ENCODE results near the gene IGSF6. TPM values are rescaled to one million over a fixed set of nuclear protein-coding genes. Genes with fewer than 3 reads are reported as not detected.
"Not testable (repeated sequence)": the region's sequence is repeated elsewhere in the genome, so short reads cannot be mapped to it uniquely, and the experiment has no call there.

Gene IGSF6
- total RNA-seq, 1 donor from 2014 or later = not detected

GRCh38 chr16:21610006-21610544, 42.3 kb downstream of the IGSF6 start:
- Mint-ChIP-seq H3K4me1 (ENCODE audit: unreplicated experiment) (peaks cover 26% of the 10 kb centered on the region), H3K36me3 (ENCODE audit: unreplicated experiment) (no peaks in the 10 kb centered on the region), H3K27ac (ENCODE audit: unreplicated experiment) (no peak overlapping the region), H3K27me3 (ENCODE audit: unreplicated experiment) (no peaks in the 10 kb centered on the region), H3K4me3 (ENCODE audit: unreplicated experiment) (no peak overlapping the region), H3K9me3 (ENCODE audit: unreplicated experiment) (no peaks in the 10 kb centered on the region)
- no peak for TF ChIP-seq CTCF (IDR thresholded peaks at IDR 0.05)
- DNase-seq (ENCODE audit: extremely low spot score, unreplicated experiment) = no peak

DNA sequence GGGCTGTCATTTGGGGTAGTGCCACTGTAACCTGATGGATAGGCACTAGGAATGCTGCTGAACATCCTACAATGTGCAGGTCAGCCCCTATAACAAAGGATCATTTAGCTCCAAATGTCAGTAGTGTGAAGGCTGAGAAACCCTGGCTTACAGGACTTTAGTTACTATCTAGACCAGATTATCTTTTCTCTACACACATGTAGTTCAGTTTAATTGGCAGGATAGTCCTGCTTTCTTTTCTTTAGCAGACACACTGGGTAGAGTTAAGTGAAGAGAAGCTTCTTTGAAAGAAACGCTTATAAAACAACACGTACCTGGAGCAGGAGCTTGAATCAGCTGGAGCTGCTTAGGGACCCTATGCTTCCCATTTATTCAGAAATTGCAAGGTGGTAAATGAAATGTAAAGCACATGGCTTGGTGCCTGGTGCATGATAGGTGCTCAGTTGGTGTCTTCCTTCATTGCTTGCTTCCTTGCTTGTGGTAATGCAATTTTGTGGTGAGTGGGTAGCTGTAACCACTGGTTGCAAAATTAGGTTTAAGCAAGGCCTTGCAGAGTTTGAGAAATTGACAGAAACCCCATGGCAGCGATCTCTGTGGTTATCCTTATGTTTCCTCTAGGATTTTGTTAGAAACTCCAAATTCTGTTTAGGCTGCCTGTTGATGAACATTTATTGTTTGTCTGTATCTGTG, 43.6 kb downstream of the IGSF6 start:
- H3K4me1 Mint-ChIP-seq (ENCODE audit: unreplicated experiment) = peaks cover 18% of the 10 kb centered on the region
- no peak overlapping the region for H3K27ac Mint-ChIP-seq (ENCODE audit: unreplicated experiment)
- no peak for DNase-seq (ENCODE audit: extremely low spot score, unreplicated experiment)
- no peak for TF ChIP-seq CTCF (IDR thresholded peaks at IDR 0.05)
- no peaks in the 10 kb centered on the region for H3K9me3 Mint-ChIP-seq (ENCODE audit: unreplicated experiment)
- H3K4me3 Mint-ChIP-seq (ENCODE audit: unreplicated experiment) = no peak overlapping the region
- H3K36me3 Mint-ChIP-seq (ENCODE audit: unreplicated experiment) = no peaks in the 10 kb centered on the region
- no peaks in the 10 kb centered on the region for H3K27me3 Mint-ChIP-seq (ENCODE audit: unreplicated experiment)

- H3K4me1 Mint-ChIP-seq (ENCODE audit: unreplicated experiment) = peaks cover 14% of the 10 kb centered on the region
- H3K27me3 Mint-ChIP-seq (ENCODE audit: unreplicated experiment); DNase-seq (ENCODE audit: extremely low spot score, unreplicated experiment); H3K27ac Mint-ChIP-seq (ENCODE audit: unreplicated experiment); H3K4me3 Mint-ChIP-seq (ENCODE audit: unreplicated experiment); H3K36me3 Mint-ChIP-seq (ENCODE audit: unreplicated experiment); H3K9me3 Mint-ChIP-seq (ENCODE audit: unreplicated experiment): not testable (repeated sequence)
Observed at GRCh38 chr16:21605848-21606247, 46.6 kb downstream of the IGSF6 start.

DNA sequence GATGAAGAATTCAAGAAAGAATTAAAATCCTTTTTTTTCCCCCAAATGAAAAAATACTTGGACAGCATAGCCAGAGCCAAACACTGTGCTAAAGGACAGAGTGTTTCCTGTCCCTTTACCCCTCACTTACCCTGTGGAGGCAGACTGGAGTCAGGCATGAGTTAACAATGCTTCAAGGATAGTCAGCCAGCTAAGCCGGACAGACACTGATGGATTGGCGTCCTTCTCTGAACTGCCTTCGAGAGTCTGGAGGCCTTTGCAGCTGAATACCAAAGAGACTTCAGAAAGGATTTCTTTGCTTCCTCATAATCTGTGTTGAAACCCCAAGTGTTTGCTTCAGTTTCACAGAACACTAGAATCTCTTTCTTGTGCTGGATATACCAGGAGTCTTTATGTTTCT, 48.5 kb downstream of the IGSF6 start:
- H3K9me3 Mint-ChIP-seq (ENCODE audit: unreplicated experiment) = no peaks in the 10 kb centered on the region
- no peak overlapping the region for H3K4me3 Mint-ChIP-seq (ENCODE audit: unreplicated experiment)
- H3K27me3 Mint-ChIP-seq (ENCODE audit: unreplicated experiment) = no peaks in the 10 kb centered on the region

DNA sequence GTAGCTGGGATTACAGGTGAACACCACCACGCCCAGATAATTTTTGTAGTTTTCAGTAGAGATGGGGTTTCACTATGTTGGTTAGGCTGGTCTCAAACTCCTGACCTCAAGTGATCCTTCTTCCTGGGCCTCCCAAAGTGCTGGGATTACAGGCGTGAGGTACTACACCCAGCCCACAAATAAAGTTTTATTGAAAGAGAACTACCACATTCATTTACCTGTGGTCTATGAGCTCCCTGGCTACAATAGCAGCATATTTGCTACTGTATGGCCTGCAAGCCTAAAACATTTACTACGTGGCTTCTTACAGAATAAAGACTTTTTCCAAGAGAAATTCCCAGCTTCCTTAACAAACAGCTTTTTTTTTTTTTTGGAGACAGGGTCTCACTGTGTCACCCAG, 49.6 kb downstream of the IGSF6 start:
- DNase-seq (ENCODE audit: extremely low spot score, unreplicated experiment) = no peak
- TF ChIP-seq CTCF (IDR thresholded peaks at IDR 0.05) = no peak
- peaks cover 26% of the 10 kb centered on the region for H3K4me1 Mint-ChIP-seq (ENCODE audit: unreplicated experiment)
- H3K9me3 Mint-ChIP-seq (ENCODE audit: unreplicated experiment) = no peaks in the 10 kb centered on the region
- H3K27me3 Mint-ChIP-seq (ENCODE audit: unreplicated experiment) = no peaks in the 10 kb centered on the region
- no peak overlapping the region for H3K4me3 Mint-ChIP-seq (ENCODE audit: unreplicated experiment)
- no peak overlapping the region for H3K27ac Mint-ChIP-seq (ENCODE audit: unreplicated experiment)
- no peaks in the 10 kb centered on the region for H3K36me3 Mint-ChIP-seq (ENCODE audit: unreplicated experiment)

More for the DNA sequence above, 48.5 kb downstream of the IGSF6 start:
- Mint-ChIP-seq H3K36me3 (ENCODE audit: unreplicated experiment) (no peaks in the 10 kb centered on the region), H3K27ac (ENCODE audit: unreplicated experiment) (no peak overlapping the region), H3K4me1 (ENCODE audit: unreplicated experiment) (peaks cover 20% of the 10 kb centered on the region)
- DNase-seq (ENCODE audit: extremely low spot score, unreplicated experiment) = no peak
- no peak for TF ChIP-seq CTCF (IDR thresholded peaks at IDR 0.05)
